ENCODE data around the gene ABCC3.

ABCC3 gene

GRCh38 chr17:50607522-50608175, 27.0 kb upstream of the ABCC3 start:
- no peak for DNase-seq

DNA sequence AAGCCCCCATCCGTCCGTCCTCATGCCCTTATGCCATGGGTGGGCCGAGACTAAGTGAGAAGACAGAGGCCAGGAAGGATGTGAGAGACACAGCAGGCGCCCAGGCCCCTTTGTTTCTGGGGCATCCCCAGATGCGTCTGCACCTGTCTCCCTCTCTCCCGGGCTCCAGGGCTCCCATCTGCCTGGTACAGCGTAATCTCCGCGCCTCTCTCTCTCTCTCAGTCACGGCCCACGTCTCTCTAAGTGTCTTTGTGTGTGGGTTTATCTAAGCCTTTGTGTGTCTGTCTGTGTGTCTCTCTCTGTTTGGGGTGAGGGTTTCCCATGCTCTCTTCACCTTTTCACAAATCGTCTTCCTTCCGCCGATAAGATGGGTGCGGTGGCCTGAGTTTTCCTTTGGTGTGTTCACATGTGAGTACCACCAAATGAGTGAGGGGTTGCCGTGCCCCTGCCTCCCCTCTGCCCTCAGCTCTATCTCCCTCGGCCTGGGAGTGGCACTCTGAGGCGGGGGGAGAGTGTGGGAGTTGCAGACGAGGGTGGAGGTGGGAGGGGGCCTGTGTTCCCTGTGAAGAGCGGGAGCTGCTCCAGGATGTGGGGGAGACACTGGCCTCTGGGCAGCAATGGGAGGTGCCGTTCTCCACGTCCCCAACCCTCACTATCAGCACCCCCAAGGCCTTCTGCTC, 25.8 kb upstream of the ABCC3 start:
- DNase-seq, result peak in 1 of 56 donors; percentile 4

GRCh38 chr17:50609380-50610074, 25.2 kb upstream of the ABCC3 start:
- DNase-seq, result no peak

DNA sequence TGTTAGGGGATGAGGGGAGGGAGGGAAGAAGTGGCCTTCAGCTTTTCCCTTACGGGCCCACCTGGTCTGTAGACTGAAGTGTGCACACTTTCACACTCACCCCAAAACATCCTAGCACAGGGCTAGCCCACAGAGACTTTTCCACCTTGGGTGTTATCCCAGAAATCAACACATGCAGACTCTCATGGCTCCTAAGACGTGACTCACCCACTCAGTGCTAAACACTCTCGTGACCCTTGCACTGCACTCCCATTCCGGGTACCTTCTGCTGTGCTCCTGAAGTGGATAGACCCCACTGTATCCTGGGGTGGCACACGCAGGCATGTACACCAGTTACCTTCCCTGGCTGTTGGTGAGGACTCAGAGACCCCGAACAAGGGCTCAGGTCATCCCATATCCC, 23.0 kb upstream of the ABCC3 start:
- no peak for DNase-seq

DNA sequence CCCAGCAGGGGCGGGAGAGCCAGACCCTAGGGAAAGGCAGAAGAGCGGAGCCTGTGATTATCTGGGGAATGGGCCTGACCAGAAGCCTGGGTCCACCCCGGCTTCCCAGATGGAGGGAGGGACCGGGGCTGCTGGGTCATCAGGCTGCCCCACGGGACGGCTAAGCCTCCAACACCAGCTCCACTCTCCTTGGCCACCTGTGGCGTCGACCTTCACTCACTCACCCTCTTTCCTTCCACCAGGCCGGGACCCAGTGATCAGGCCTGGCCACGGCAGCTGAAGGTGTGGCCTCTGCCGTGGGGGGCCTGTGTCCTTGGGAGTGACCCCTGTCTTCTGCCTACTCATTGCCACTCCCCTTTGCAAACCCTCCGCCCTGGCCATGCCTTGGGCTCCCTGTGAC, 22.4 kb upstream of the ABCC3 start:
- no peak for DNase-seq

DNA sequence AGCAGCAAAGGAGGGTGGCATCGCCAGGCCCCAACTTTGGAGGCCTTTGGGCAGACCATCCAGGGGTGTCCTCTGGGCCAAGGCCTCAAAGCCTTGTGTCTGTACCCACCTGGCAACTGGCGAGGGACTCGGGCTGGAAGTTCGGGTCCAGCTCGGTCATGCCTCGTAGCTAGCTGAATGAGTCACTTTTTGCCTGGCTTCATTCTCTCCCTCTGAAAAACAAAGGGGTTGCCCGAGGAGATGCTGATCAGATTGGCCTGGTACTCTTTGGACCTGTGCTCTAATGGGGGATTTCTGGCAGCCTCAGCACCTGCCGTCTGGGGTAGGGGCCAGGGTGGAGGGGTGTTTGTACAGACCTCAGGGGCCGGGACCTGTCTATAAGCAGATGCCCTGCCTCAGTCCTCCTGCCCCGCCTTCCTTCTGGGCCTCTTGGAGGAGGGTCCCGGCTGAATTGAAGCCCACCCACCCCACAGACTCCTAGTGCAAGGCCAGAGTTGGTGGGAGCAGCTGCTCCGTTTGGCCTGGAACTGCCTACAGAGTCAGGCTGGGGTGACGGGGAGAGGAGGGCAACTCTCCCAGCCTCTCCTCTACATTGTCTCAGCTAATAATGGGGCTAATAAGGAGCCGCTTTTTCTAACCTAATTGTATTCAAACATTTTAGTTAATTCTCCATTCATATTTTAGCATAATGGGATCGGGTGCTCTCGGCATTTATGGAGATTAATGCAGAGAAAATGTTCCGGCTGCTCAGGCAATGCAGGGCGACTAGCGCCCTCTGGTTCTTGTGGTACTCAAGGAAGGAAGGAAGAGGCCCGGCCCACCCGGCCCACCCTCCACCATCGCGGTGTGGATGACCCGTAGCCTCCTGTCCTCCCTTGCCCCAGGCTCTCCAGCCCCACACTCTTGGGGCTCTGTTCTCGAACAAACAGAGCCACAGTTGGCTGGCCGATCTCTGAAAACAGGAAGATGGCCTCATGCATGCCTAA, 21.4 kb upstream of the ABCC3 start:
- peak in 3 of 56 donors; percentile 24 to 44 (median 31) for DNase-seq

DNA sequence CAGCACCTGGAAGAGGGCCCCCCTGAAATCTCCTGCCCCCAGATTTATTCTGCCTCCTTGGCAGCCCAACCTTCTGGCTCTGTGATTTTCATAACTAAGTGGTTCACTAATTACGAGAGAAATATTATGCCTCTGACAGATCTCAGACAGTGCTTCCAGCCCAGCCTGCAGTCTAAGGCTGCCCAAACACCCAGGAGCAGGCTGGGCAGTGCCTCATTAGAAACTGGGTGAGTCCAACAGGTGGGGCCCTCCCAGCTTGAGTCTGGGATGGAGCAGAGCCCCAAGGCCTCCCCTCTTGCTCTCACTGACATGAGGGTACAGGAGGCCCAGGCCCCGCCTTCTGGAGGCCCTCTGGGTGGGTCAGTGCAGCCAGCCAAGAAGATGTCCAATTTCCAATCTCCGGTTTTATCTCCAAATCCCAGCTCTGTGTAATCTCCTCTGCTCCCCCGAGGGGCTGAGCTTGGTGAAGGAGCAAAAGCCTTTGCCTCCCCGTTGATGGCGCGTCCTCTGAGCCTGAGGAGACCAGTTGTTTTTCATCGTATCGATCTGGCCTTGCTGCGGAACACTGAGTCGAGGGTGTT, 20.1 kb upstream of the ABCC3 start:
- DNase-seq, result no peak

GRCh38 chr17:50615828-50616227, 18.9 kb upstream of the ABCC3 start:
- DNase-seq, result no peak

- no peak for DNase-seq
Measured at GRCh38 chr17:50618300-50618699, 16.4 kb upstream of the ABCC3 start.

DNA sequence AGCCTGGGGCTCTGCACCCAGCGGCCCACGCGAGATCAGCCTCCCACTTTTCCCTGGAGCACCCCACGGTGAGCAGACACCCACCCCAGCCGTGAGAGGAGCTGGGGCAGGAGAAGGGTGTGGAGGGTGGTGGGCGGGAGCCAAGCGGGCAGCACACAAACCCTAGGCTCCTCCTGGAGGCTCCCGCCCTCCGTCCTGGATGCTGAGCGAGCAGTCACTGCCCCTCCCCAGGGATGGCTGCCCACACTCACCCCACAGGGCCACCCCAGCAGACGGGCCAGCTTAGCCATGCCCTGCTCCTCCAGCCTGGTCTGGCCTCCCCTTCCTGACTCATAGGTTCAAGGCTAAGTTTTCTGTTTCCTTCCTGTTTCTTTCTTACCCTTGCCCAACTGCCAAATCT, 15.7 kb upstream of the ABCC3 start:
- DNase-seq, result no peak

DNA sequence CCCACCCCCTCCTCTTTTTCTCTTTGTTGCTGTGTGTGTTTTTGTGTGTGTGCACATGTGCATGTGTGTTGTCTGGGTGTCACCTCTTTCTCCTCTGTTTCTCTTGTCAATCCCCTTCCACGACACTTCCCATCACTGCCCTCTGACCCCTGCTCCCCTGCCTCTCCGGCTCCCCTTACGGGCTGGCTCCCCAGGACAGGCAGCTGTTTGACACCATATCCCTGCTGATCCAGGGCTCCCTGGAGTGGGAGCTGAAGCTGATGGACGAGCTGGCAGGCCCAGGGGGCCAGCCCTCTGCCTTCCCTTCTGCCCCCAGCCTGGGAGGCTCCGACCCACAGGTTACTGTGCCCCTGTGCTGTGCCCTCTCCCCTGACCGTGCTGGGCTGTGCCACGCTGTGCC, 15.2 kb upstream of the ABCC3 start:
- no peak for DNase-seq

- no peak for DNase-seq
Measured at GRCh38 chr17:50620237-50620636, 14.4 kb upstream of the ABCC3 start.

DNA sequence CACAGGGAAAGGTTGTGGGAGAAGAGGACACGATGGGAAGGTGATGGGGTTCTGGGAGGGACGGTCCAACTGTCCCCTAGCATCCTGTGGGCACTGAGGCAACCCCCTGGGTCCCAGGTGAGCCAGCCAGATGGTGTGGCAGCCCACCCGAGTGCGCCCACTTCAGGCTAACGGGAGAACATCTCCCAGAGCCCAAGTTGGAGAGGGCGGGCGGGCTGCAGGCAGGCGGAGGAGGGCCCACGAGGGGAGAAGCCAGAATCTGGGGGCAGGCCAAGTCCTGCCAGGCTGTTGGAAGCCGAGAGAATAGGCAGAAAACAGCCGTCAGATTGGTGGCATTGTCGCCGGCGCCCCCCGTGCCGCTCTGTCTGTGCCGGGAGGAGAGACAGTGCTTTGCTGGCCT, 13.8 kb upstream of the ABCC3 start:
- peak in 2 of 56 donors; percentile 10 to 36 for DNase-seq

DNA sequence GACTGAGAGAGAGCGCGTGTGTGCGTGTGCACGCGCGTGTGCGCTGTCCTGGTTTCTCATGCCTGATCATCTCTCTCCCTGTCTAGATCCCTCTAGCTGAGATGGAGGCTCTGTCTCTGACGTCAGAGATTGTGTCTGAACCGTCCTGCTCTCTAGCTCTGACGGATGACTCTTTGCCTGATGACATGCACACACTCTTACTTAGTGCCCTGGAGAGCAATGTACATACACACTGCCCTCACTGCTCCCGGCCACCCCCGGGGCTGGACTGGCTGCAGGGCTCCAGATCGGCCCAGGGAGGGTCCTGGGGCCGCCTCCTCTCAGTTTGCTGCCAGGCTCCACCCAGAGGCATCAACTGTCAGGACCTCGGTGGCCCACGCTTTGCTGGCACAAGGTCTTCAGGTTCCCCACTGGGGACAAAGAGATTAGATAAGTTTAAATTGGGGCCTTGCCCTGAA, 13.1 kb upstream of the ABCC3 start:
- peak in 2 of 56 donors; percentile 33 to 37 for DNase-seq

DNA sequence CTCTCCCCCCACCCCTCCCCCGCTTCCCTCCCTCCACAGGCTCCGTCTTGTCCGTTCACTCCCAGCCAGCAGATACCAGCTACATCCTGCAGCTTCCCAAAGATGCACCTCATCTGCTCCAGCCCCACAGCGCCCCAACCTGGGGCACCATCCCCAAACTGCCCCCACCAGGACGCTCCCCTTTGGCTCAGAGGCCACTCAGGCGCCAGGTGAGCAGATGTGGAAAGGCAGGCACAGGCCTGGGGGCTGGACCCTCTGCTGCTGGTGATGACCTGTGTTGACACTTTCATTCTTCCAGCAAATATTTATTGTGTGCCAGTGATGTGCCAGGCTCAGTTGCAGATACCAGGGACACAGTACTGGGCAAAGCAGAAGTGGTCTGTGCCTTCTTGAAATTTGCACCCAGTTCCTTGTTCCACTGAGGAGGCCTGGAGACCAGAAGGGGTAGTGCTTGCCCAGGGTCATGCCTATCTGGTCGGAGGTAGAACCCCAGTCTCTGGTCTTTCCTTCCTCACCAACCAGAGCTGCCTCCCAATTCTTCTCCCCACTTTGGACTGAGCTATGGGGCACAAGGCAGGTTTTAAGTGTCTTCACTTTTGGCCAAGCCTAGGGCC, 10.3 kb upstream of the ABCC3 start:
- DNase-seq, result no peak

DNA sequence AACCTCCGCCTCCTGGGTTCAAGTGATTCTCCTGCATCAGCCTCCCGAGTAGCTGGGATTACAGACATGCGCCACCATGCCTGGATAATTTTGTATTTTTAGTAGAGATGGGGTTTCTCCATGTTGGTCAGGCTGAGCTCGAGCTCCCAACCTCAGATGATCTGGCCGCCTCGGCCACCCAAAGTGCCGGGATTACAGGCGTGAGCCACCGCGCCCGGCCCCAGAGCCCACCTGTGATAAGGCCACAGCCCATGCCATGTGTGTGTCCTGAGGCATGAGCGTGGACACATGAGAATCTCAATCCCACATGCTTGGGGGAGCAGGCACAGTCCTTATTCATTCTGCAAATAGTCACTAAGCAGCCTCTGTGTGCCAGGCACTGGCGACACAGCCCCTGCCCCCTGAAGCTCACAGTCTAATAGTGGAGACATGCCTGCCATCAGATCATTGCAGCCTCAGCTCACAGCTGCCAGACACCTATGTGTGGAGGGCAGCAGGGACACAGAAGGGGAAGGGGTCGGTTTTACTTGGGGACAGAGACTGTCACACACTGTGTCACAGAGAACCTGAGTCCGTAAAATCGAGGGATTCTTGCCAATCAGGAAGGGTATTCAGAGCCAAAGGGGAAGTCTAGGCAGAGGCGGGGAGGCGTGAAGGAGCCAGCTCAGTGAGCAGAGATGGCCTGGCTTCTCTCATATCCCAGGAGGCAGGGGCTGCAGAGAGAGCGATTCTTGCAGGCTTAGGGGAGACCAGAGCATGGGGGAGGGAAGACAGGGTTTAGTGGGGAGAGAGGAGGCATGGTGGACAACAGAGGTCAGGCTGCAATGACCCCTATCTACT, 9.4 kb upstream of the ABCC3 start:
- no peak for DNase-seq

GRCh38 chr17:50626037-50626574, 8.6 kb upstream of the ABCC3 start:
- DNase-seq, result peak in 21 of 56 donors; percentile 8 to 76 (median 32)

DNA sequence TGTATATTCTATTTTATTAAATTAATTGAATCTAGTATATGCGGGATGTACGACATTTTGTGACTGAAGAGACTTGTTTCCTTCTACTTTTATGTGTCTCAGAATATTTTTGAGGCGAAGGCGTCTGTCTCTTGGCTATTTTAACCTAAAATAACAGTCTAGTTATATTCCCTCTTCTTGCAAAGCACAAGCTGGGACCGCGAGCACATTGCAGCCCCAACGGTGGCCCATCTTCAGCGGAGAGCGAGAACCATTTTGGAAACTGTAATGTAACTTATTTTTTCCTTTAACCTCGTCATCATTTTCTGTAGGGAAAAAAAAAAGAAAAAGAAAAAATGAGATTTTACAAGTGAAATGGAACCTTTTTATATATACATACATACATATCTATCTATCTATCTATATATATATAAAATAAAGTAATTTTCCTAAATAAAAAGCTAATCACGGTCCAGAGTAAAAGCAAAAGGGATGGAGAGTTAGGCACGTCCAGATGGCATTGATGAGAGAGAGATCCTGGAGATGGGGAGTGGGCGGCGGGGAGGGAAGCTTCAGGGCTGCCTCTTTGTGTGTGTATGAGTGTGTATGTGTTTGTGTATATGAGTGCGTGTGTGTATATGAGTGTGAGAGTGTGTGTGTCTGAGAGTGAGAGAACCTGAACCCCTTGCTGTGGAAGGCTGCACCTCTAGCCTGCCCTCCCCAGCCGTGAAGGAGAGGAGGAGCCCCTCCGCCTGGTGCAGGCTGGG, 7.5 kb upstream of the ABCC3 start:
- DNase-seq, result no peak

Data from amygdala (tissue), 56 donors.